ENCODE measurements around the gene SORD. TPM values are rescaled to one million over a fixed set of nuclear protein-coding genes. Genes with fewer than 3 reads are reported as not detected.
"Not testable (repeated sequence)": the region's sequence is repeated elsewhere in the genome, so short reads cannot be mapped to it uniquely, and the experiment has no call there.

The SORD gene
- total and polyA plus RNA-seq, 10 of the 15 experiments (the other 5 are each of a cell fraction or from before 2014, with no cell fraction given): 7.5 to 51.6 (median 40.1) TPM

DNA sequence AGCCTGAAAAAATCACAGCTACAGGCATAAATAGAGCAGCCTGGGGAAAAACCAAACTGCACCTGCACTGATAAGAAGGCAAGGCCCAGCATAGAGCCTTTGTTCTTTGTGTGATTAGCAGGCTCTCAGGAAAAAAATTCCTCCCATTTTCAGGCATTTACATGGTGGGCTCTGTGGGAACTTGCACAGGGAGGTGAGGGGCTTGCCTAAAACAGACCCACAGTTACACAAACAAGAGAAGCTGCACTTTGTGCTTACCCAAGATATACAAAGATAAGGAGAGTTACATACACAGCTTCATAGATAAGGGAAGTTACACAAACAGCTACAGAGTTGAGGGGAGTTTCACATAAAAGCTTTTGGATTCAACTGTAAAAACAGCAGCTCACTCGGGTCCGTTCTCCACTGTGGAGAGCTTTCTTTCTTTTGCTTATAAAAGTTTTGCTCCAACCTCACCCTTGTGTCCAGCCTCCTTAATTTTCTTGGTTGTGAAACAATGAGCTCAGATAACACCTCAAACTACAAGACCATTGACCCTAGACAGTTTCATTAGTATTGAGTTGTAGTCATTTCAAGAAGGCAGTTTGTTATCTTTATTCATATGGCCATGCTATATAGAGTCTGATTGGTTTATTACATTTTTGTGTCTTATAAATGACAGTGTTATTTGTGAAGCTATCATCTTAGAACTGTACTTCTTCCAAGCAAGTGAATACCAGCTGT is 43.2 kb upstream of the SORD start:
- 64% methylated on average over 2 of the region's 2 CpGs for WGBS (ENCODE audit: insufficient coverage, insufficient replicate concordance, low lambda C conversion rate, missing lambda C conversion rate)
- CTCF ChIA-PET: interaction anchor here (0.7 to 3.3 kb wide), 5 partner anchors 11 to 183 kb away, joined by 3 to 13 read pairs (median 3); no protein-coding TSS in a partner anchor
- FAIRE-seq: peak; percentile 62

DNA sequence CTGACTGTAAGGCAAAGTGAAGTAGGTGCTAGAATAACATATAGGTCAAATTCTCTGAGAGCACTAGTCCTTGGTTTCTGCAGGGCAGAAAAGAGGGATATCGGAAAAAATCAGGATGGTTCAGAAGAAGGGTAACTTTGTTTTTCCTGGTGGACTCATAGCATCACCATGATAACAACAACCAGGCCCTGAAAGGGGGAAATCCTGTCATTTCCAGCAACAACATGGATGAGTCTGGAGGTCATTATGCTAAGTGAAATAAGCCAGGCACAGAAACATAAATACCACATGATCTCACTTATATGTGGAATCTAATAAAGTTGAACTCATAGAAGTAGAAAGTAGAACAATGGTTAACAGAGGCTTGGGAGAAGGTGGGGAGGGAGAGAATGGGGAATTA is 38.9 kb upstream of the SORD start:
- POLR2A ChIA-PET: not testable (repeated sequence)

More for the DNA sequence above, 43.2 kb upstream of the SORD start:
- H3K27ac ChIP-seq (ENCODE audit: control insufficient read depth, insufficient read depth); H3K4me1 ChIP-seq (ENCODE audit: control insufficient read depth, insufficient read depth, low read length); H3K4me2 ChIP-seq (ENCODE audit: control insufficient read depth, insufficient read depth); BruUV-seq (replicated peaks); RAD21 ChIA-PET (ENCODE audit: unreplicated experiment); H3K4me3 ChIP-seq; H3K79me2 ChIP-seq (ENCODE audit: control insufficient read depth, insufficient read depth, low read length); H2AFZ ChIP-seq (ENCODE audit: control insufficient read depth, low read depth, low read length); H3K36me3 ChIP-seq (ENCODE audit: control insufficient read depth in 2 of 2, insufficient read depth in 2 of 2, low read length in 1 of 2); H4K20me1 ChIP-seq (ENCODE audit: control insufficient read depth, insufficient read depth); DNase-seq (ENCODE audit: low read depth, low spot score); H3K9ac ChIP-seq (ENCODE audit: control insufficient read depth, insufficient read depth, low read length); H3K27me3 ChIP-seq (replicated peaks in 1 of 2; ENCODE audit: control insufficient read depth in 2 of 2, insufficient read depth in 2 of 2, low read length in 1 of 2); H3K9me3 ChIP-seq (replicated peaks; ENCODE audit: control insufficient read depth, insufficient read depth, low read length); in situ Hi-C loops (cut with MboI): not testable (repeated sequence)
- intact Hi-C loops (cut with micrococcal nuclease; ENCODE audit: unreplicated experiment): loop anchor here (10.0 kb wide), 1 partner anchor 145 kb away; the partner anchor contains the start of genes DUOX1 and DUOXA1
- ChIA-PET SMC1A (ENCODE audit: uncharacterized antibody, unreplicated experiment) (interaction anchor here (0.8 to 1.1 kb wide), 6 partner anchors 11 to 58 kb away, joined by 3 to 4 read pairs (median 3); partner anchors contain the start of gene SORD), POLR2A (interaction anchor here (0.6 to 1.4 kb wide), 2 partner anchors 23 to 44 kb away, joined by 3 to 4 read pairs; partner anchors contain the start of gene SORD)
- peak; percentile 14; the same call in 1 of the 2 replicates for TF ChIP-seq RUNX3 (IDR thresholded peaks at IDR 0.05; ENCODE audit: low read length)
- TF ChIP-seq MTA2 (IDR thresholded peaks at IDR 0.05; ENCODE audit: low read depth): peak; percentile 47
- 0 out of 2 replicates have a peak, but pooled peaks have one; percentile 27 for TF ChIP-seq NFIC (IDR thresholded peaks at IDR 0.05; ENCODE audit: low read depth, low read length)
- TF ChIP-seq CREM (IDR thresholded peaks at IDR 0.05; ENCODE audit: low read depth): 0 out of 2 replicates have a peak, but pooled peaks have one; percentile 24
- peak; percentile 25; the same call in 1 of the 2 replicates for TF ChIP-seq EED (IDR thresholded peaks at IDR 0.05; ENCODE audit: low read depth)
- peak; percentile 36; the same call in 1 of the 2 replicates for TF ChIP-seq IRF4 (IDR thresholded peaks at IDR 0.05; ENCODE audit: low read depth, low read length)
- peak; percentile 82 for TF ChIP-seq JUNB (IDR thresholded peaks at IDR 0.05)
- TF ChIP-seq BCL11A (IDR thresholded peaks at IDR 0.05; ENCODE audit: low read depth, low read length): peak; percentile 52; the same call in 1 of the 2 replicates
- TF ChIP-seq NR2F1 (conservative IDR thresholded peaks at IDR 0.05): peak; percentile 69
- peak; percentile 95 for ATAC-seq

DNA sequence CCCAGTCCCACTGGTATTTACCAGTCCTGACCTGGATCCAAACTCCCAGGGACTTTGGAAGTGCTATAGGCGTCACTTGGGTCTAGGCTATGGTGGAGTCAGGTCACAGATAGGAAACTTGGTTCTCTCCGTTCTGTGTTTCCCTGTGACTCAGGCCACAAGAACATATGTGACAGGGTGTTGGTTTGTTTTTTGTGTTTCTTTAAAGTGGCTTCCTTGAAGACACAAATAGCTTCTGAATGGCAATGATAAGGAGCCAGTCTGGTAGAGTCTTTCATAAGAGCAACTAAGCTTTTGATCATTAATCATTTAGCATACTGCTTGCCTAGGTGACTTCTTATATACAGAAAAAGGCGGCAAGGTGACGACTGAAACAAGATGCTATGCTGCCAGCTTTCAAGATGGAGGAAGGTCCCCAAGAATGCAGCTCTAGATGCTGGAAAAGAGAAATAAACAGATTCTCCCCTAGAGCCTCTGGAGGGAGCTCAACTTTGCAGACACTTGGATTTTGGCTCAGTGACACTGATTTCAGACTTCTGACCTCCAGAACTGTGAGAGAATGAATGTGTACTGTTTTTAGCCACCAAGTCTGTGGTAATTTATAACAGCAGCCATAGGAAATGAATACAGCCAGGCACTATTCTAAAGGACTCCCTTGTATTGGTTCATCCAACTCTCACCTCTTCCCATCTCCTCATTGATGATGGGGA is 36.5 kb upstream of the SORD start:
- H3K36me3 ChIP-seq (ENCODE audit: control insufficient read depth in 2 of 2, insufficient read depth in 2 of 2, low read length in 1 of 2); RAD21 ChIA-PET (ENCODE audit: unreplicated experiment); H3K9ac ChIP-seq (ENCODE audit: control insufficient read depth, insufficient read depth, low read length); POLR2A ChIA-PET; CTCF ChIA-PET; H4K20me1 ChIP-seq (ENCODE audit: control insufficient read depth, insufficient read depth); H3K27me3 ChIP-seq (replicated peaks in 1 of 2; ENCODE audit: control insufficient read depth in 2 of 2, insufficient read depth in 2 of 2, low read length in 1 of 2); intact Hi-C loops (cut with micrococcal nuclease; ENCODE audit: unreplicated experiment); H3K9me3 ChIP-seq (replicated peaks; ENCODE audit: control insufficient read depth, insufficient read depth, low read length); H3K4me1 ChIP-seq (ENCODE audit: control insufficient read depth, insufficient read depth, low read length); H3K79me2 ChIP-seq (ENCODE audit: control insufficient read depth, insufficient read depth, low read length); in situ Hi-C loops (cut with MboI); BruUV-seq (replicated peaks); DNase-seq (ENCODE audit: low read depth, low spot score); ATAC-seq; H3K4me3 ChIP-seq; H3K27ac ChIP-seq (ENCODE audit: control insufficient read depth, insufficient read depth); H2AFZ ChIP-seq (ENCODE audit: control insufficient read depth, low read depth, low read length); H3K4me2 ChIP-seq (ENCODE audit: control insufficient read depth, insufficient read depth); FAIRE-seq: not testable (repeated sequence)
- SMC1A ChIA-PET (ENCODE audit: uncharacterized antibody, unreplicated experiment): interaction anchor here (1.0 to 1.1 kb wide), 2 partner anchors 8 to 51 kb away, joined by 3 read pairs; no protein-coding TSS in a partner anchor
- 47% methylated on average over 4 of the region's 4 CpGs for WGBS (ENCODE audit: insufficient coverage, insufficient replicate concordance, low lambda C conversion rate, missing lambda C conversion rate)

More for the DNA sequence above, 38.9 kb upstream of the SORD start:
- RAD21 ChIA-PET (ENCODE audit: unreplicated experiment); H4K20me1 ChIP-seq (ENCODE audit: control insufficient read depth, insufficient read depth); ATAC-seq; in situ Hi-C loops (cut with MboI); FAIRE-seq; H3K4me2 ChIP-seq (ENCODE audit: control insufficient read depth, insufficient read depth); H2AFZ ChIP-seq (ENCODE audit: control insufficient read depth, low read depth, low read length); SMC1A ChIA-PET (ENCODE audit: uncharacterized antibody, unreplicated experiment); DNase-seq (ENCODE audit: low read depth, low spot score); BruUV-seq (replicated peaks); H3K9ac ChIP-seq (ENCODE audit: control insufficient read depth, insufficient read depth, low read length); H3K9me3 ChIP-seq (replicated peaks; ENCODE audit: control insufficient read depth, insufficient read depth, low read length); H3K27ac ChIP-seq (ENCODE audit: control insufficient read depth, insufficient read depth); H3K4me3 ChIP-seq; H3K27me3 ChIP-seq (replicated peaks in 1 of 2; ENCODE audit: control insufficient read depth in 2 of 2, insufficient read depth in 2 of 2, low read length in 1 of 2); H3K4me1 ChIP-seq (ENCODE audit: control insufficient read depth, insufficient read depth, low read length); CTCF ChIA-PET; H3K79me2 ChIP-seq (ENCODE audit: control insufficient read depth, insufficient read depth, low read length); intact Hi-C loops (cut with micrococcal nuclease; ENCODE audit: unreplicated experiment); H3K36me3 ChIP-seq (ENCODE audit: control insufficient read depth in 2 of 2, insufficient read depth in 2 of 2, low read length in 1 of 2): not testable (repeated sequence)
- WGBS (ENCODE audit: insufficient coverage, insufficient replicate concordance, low lambda C conversion rate, missing lambda C conversion rate): 100% methylated on average over 1 of the region's 1 CpG

All from GM12878 (cell line).